GM19372 (cell line): ENCODE data around the gene GJB4.
"Not testable (repeated sequence)": the region's sequence is repeated elsewhere in the genome, so short reads cannot be mapped to it uniquely, and the experiment has no call there.

Experiments
- ATAC-seq: cut with Tn5 transposase; IDR thresholded peaks from one replicate; pipeline ENCODE4 v1.9.1; 2021; ENCODE audit warnings: mild to moderate bottlenecking, low read depth, moderate library complexity; ENCODE audit not compliant: unreplicated experiment

GJB4 gene

GRCh38 chr1:34794001-34794789 lies 34.7 kb downstream of the GJB4 start:
- no peak for ATAC-seq

- no peak for ATAC-seq
Observed at GRCh38 chr1:34794790-34795180, 35.2 kb downstream of the GJB4 start.

DNA sequence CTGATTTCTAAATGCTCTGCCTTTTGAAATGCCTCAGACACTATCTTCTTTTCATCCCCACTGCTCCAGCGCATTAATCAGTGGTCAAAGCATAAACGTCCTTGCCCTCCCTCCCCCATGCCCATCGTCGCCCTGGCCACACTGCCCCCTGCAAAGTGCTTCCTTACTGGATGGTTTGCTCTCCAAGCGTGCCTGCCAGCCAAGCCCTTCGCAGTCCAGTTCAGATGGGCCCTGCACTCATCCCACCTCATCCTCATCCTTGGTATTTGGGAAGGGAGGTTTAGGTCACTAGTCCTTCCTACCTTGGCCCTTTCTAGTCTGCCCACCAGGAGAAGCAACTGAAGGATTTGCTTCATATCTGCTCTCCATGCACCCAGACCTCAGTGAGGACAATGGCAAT lies 36.4 kb downstream of the GJB4 start:
- no peak for ATAC-seq

- ATAC-seq: no peak
Observed at GRCh38 chr1:34796990-34797389, 37.5 kb downstream of the GJB4 start.

DNA sequence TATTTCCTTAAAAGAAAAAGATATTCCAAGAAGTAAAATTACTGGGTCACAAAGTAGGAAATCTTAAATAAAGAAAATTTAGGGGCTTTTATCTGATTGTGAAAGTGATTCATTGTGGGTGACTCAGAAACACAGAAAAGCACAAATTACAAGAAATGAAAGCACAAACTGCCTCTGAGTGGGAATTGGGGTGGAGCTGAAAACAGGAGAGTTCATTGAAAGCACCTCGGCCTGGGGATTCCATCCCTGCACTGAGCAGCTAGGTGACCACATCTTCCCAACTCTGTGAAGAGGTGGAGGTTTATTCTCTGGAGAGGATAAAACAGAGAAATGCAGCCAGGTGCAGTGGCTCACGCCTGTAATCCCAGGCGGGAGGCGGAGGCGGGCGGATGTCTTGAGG lies 40.7 kb downstream of the GJB4 start:
- ATAC-seq: no peak

- ATAC-seq: no peak
Observed at GRCh38 chr1:34803770-34804169, 44.2 kb downstream of the GJB4 start.

DNA sequence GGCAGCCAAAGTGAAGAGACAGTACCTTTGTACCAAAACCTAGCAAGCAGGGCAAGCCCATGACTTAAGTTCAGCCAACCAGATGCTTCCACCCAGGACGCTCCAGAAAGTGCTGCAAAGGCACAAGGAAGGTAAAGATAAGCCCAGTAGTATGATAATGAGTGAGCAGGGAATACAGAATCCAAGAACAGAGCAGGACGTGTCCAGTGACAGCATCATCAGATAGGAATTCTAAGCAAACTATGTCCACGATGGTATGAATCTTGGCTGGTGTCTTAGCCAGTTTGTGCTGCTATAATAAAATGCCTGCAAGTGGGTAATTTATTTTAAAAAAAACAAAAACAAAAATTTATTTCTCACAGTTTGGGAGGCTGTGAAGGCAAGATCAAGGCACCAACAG lies 46.9 kb downstream of the GJB4 start:
- ATAC-seq: no peak

- ATAC-seq: no peak
Observed at GRCh38 chr1:34808051-34808810, 48.7 kb downstream of the GJB4 start.

DNA sequence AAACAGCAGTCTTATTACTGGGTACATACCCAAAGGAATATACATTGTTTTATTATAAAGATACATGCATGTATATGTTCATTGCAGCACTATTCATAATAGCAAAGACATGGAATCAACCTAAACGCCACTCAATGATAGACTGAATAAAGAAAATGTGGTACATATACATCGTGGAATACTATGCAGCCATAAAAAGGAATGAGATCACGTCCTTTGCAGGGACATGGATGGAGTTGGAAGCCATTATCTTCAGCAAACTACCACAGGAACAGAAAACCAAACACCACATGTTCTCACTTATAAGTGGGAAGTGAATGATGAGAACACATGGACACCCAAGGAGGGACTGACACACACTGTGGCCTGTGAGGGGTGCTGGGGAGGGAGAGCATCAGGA lies 51.2 kb downstream of the GJB4 start:
- ATAC-seq: not testable (repeated sequence)
